ENCODE measurements around the gene TRIM5.
"Not testable (repeated sequence)": the region's sequence is repeated elsewhere in the genome, so short reads cannot be mapped to it uniquely, and the experiment has no call there.

Gene TRIM5

DNA sequence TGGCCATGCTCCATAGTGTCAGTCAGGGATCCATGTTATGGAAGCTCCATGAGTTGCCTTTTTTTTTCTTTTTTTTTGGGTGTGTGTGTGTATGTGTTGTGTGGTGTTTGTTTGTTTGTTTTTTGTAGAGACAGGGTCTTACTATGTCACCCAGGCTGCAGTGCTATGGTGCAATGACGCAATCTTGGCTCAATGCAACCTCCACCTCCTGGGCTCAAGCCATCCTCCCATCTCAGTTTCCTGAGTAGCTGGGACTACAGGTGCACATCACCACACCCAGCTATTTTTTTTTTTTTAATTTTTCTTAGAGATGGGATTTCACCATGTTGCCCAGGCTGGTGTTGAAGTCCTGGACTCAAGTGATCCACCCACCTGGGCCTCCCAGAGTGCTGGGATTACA, 3.6 kb upstream of the TRIM5 start:
- no peaks in the 10 kb centered on the region for H3K9me3 ChIP-seq (ENCODE audit: control insufficient read depth, insufficient read depth, low read depth, low read length)
- H3K27ac ChIP-seq (ENCODE audit: low read depth, low read length), result no peak overlapping the region
- peaks cover 22% of the 10 kb centered on the region for H3K4me1 ChIP-seq (ENCODE audit: control insufficient read depth, insufficient read depth, low read length)
- no peaks in the 10 kb centered on the region for H3K27me3 ChIP-seq (ENCODE audit: control insufficient read depth, insufficient read depth, low read length)
- H3K36me3 ChIP-seq (ENCODE audit: control insufficient read depth, insufficient read depth, low read length), result no peaks in the 10 kb centered on the region
- no peak overlapping the region for H3K9ac ChIP-seq (ENCODE audit: low read length)
- no peak overlapping the region for H3K4me3 ChIP-seq (ENCODE audit: low read depth, low read length)

DNA sequence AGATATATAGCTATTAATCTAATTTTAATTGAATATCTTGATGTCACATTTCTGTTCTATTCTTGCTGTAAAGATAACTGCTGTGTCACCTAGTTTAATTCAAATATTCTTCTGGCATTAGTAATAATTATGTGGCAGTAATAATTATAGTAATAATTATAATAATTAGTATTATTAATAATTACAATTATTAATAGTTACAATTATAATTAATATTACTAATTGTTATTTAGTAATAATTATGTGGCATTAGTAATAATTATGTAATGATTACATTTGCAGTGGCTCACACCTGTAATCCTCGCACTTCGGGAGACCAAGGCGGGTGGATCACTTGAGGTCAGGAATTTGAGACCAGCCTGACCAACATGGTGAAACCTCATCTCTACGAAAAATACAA, 1.6 kb upstream of the TRIM5 start:
- no peak overlapping the region for H3K27ac ChIP-seq (ENCODE audit: low read depth, low read length)
- H3K4me3 ChIP-seq (ENCODE audit: low read depth, low read length), result no peak overlapping the region
- H3K36me3 ChIP-seq (ENCODE audit: control insufficient read depth, insufficient read depth, low read length), result no peaks in the 10 kb centered on the region
- peaks cover 22% of the 10 kb centered on the region for H3K4me1 ChIP-seq (ENCODE audit: control insufficient read depth, insufficient read depth, low read length)
- no peaks in the 10 kb centered on the region for H3K27me3 ChIP-seq (ENCODE audit: control insufficient read depth, insufficient read depth, low read length)
- H3K9me3 ChIP-seq (ENCODE audit: control insufficient read depth, insufficient read depth, low read depth, low read length), result no peaks in the 10 kb centered on the region
- no peak overlapping the region for H3K9ac ChIP-seq (ENCODE audit: low read length)

DNA sequence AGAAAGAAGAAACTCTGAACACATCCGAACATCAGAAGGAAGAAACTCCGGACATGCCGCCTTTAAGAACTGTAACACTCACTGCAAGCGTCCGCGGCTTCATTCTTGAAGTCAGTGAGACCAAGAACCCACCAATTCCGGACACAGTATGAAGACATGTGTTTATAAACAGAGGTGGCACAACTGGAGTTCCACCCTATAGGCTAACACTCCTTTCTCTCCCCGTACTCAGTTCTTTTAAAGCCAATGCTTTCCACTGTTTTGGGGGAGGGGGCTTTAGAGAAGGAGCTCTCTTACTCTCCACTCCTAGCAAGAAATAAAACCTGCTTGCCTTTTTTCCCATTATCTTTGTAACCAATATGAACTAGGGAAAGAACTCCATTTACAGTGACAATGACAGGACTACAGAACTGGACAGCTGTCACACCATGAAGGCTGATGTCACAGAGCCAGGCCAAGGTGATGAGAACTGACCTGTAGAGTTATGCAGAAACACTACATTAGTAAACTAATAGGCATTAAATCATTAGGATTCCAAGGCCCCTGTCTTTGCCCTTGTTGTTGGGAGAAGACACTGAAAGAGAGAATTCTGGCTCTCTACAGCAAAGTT, 733 bp downstream of the TRIM5 start:
- H3K9ac ChIP-seq (ENCODE audit: low read length), result peak overlapping the region; percentile 80
- peak overlapping the region; percentile 60 for H3K4me3 ChIP-seq (ENCODE audit: low read depth, low read length)
- peaks cover 10% of the 10 kb centered on the region for H3K36me3 ChIP-seq (ENCODE audit: control insufficient read depth, insufficient read depth, low read length)
- H3K27ac ChIP-seq (ENCODE audit: low read depth, low read length), result peak overlapping the region; percentile 79
- H3K4me1 ChIP-seq (ENCODE audit: control insufficient read depth, insufficient read depth, low read length), result 0 out of 2 replicates have a peak, but pooled peaks cover 9% of the 10 kb centered on the region
- no peaks in the 10 kb centered on the region for H3K27me3 ChIP-seq (ENCODE audit: control insufficient read depth, insufficient read depth, low read length)
- H3K9me3 ChIP-seq (ENCODE audit: control insufficient read depth, insufficient read depth, low read depth, low read length), result no peaks in the 10 kb centered on the region

DNA sequence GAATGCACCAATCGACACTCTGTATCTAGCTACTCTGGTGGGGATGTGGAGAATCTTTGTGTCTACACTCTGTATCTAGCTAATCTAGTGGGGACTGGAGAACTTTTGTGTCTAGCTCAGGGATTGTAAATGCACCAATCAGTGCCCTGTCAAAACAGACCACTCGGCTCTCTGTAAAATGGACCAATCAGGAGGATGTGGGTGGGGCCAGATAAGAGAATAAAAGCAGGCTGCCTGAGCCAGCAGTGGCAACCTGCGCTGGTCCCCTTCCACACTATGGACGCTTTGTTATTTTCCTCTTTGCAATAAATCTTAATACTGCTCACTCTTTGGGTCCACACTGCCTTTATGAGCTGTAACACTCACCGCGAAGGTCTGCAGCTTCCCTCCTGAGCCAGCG, 1.3 kb downstream of the TRIM5 start:
- not testable (repeated sequence) for H3K4me1 ChIP-seq (ENCODE audit: control insufficient read depth, insufficient read depth, low read length); H3K27me3 ChIP-seq (ENCODE audit: control insufficient read depth, insufficient read depth, low read length); H3K9ac ChIP-seq (ENCODE audit: low read length); H3K4me3 ChIP-seq (ENCODE audit: low read depth, low read length); H3K27ac ChIP-seq (ENCODE audit: low read depth, low read length); H3K9me3 ChIP-seq (ENCODE audit: control insufficient read depth, insufficient read depth, low read depth, low read length)
- H3K36me3 ChIP-seq (ENCODE audit: control insufficient read depth, insufficient read depth, low read length), result peaks cover 16% of the 10 kb centered on the region

DNA sequence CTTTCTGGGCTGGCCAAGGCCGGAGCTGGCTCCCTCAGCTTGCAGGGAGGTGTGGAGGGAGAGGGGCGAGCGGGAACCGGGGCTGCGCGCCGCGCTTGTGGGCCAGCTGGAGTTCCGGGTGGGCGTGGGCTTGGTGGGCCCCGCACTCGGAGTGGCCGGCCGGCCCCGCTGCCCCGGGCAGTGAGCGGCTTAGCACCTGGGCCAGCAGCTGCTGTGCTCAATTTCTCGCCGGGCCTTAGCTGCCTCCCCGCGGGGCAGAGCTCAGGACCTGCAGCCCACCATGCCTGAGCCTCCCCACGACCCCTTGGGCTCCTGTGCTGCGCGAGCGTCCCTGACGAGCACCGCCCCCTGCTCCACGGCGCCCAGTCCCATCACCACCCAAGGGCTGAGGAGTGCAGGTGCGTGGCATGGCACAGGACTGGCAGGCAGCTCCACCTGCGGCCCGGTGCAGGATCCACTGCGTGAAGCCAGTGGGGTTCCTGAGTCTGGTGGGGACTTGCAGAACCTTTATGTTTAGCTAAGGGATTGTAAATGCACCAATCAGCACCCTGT, 1.9 kb downstream of the TRIM5 start:
- H3K9ac ChIP-seq (ENCODE audit: low read length); H3K4me3 ChIP-seq (ENCODE audit: low read depth, low read length); H3K27me3 ChIP-seq (ENCODE audit: control insufficient read depth, insufficient read depth, low read length); H3K9me3 ChIP-seq (ENCODE audit: control insufficient read depth, insufficient read depth, low read depth, low read length); H3K27ac ChIP-seq (ENCODE audit: low read depth, low read length); H3K4me1 ChIP-seq (ENCODE audit: control insufficient read depth, insufficient read depth, low read length): not testable (repeated sequence)
- peaks cover 22% of the 10 kb centered on the region for H3K36me3 ChIP-seq (ENCODE audit: control insufficient read depth, insufficient read depth, low read length)

DNA sequence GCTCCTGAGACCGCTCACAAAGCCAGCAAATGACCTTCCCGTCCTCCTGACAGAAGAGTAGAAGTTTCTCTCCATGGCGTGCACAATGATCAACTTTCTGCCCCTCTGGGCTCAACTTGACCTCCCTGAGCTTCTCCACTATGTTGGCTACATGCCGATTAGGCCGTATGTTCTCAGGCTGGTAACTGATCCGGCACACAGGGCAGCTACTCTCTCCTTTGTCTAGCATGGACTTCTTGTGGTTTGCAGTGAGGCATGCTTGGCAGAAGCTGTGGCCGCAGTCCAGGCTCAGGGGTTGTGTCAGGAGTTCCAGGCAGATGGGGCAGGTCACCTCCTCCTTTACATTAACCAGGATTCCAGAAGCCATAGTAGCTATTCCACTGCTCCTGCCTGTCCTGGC, 5.1 kb downstream of the TRIM5 start:
- no peak overlapping the region for H3K9ac ChIP-seq (ENCODE audit: low read length)
- H3K9me3 ChIP-seq (ENCODE audit: control insufficient read depth, insufficient read depth, low read depth, low read length), result no peaks in the 10 kb centered on the region
- H3K4me3 ChIP-seq (ENCODE audit: low read depth, low read length), result no peak overlapping the region
- H3K4me1 ChIP-seq (ENCODE audit: control insufficient read depth, insufficient read depth, low read length), result 0 out of 2 replicates have a peak, but pooled peaks cover 5% of the 10 kb centered on the region
- H3K27me3 ChIP-seq (ENCODE audit: control insufficient read depth, insufficient read depth, low read length), result no peaks in the 10 kb centered on the region
- H3K36me3 ChIP-seq (ENCODE audit: control insufficient read depth, insufficient read depth, low read length), result peaks cover 30% of the 10 kb centered on the region
- no peak overlapping the region for H3K27ac ChIP-seq (ENCODE audit: low read depth, low read length)

DNA sequence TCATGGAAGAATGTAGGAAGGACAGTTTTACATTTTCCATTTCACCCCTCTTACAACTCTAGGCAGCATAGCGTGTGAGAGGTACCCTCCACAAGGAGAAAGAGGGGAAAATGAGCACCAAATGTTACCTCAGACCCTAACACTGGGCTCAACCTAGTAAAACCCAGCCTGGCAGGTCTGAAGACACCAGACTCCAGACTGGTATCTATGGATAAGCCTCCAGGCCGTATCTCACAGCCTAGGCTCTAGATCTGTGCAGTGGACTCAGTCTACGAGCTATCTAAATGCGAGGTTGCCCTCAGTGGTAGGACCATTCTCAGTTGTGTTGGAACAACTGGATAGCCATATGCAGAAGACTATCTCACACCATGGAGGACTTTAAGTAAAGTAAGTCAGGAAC, 10.5 kb downstream of the TRIM5 start:
- no peaks in the 10 kb centered on the region for H3K27me3 ChIP-seq (ENCODE audit: control insufficient read depth, insufficient read depth, low read length)
- H3K9ac ChIP-seq (ENCODE audit: low read length), result no peak overlapping the region
- no peaks in the 10 kb centered on the region for H3K4me1 ChIP-seq (ENCODE audit: control insufficient read depth, insufficient read depth, low read length)
- no peak overlapping the region for H3K27ac ChIP-seq (ENCODE audit: low read depth, low read length)
- H3K36me3 ChIP-seq (ENCODE audit: control insufficient read depth, insufficient read depth, low read length), result peaks cover 38% of the 10 kb centered on the region
- no peak overlapping the region for H3K4me3 ChIP-seq (ENCODE audit: low read depth, low read length)
- H3K9me3 ChIP-seq (ENCODE audit: control insufficient read depth, insufficient read depth, low read depth, low read length), result no peaks in the 10 kb centered on the region

DNA sequence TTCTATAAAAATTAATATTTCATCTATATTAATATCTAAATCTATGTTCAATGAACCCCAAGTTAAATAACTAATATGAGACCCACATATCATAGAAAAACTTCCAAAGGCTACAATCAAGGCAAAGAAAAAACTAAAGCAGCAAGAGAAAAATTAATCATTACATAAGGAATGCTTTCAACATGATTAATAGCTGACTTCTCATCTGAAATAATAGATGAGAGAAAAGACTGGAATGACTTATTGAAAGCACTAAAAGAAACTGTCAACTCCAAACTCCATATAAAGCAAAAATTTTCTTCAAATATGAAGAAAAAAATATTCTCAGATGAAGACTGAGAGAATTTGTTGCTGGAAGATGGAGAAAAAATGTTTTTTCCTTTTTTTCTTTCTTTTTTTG, 13.0 kb downstream of the TRIM5 start:
- H3K4me1 ChIP-seq (ENCODE audit: control insufficient read depth, insufficient read depth, low read length), result no peaks in the 10 kb centered on the region
- no peaks in the 10 kb centered on the region for H3K27me3 ChIP-seq (ENCODE audit: control insufficient read depth, insufficient read depth, low read length)
- H3K9me3 ChIP-seq (ENCODE audit: control insufficient read depth, insufficient read depth, low read depth, low read length), result no peaks in the 10 kb centered on the region
- no peak overlapping the region for H3K27ac ChIP-seq (ENCODE audit: low read depth, low read length)
- H3K9ac ChIP-seq (ENCODE audit: low read length), result no peak overlapping the region
- H3K4me3 ChIP-seq (ENCODE audit: low read depth, low read length), result no peak overlapping the region
- H3K36me3 ChIP-seq (ENCODE audit: control insufficient read depth, insufficient read depth, low read length), result peaks cover 24% of the 10 kb centered on the region

DNA sequence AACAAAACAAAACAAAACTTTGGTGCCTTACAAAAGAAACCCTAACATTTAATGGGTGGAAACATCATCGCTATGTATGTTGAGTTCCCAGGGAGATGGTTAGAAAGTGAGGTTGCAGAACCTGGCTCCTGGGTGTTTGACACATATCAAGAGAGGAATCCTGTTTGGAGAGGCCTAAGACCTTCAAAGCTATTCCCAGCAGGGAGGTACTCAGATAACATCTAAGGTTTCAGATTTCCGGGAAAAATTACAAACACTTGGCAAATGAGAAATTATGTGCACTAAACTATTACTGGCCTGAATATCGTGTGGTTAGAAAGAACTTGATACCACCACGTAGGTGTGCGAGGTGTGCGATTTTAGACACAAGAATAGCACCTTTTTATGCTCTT, 18.5 kb downstream of the TRIM5 start:
- Histone ChIP-seq H3K36me3 (ENCODE audit: control insufficient read depth, insufficient read depth, low read length) (peaks cover 43% of the 10 kb centered on the region), H3K4me3 (ENCODE audit: low read depth, low read length) (no peak overlapping the region), H3K27me3 (ENCODE audit: control insufficient read depth, insufficient read depth, low read length) (no peaks in the 10 kb centered on the region), H3K9ac (ENCODE audit: low read length) (no peak overlapping the region), H3K27ac (ENCODE audit: low read depth, low read length) (no peak overlapping the region), H3K4me1 (ENCODE audit: control insufficient read depth, insufficient read depth, low read length) (no peaks in the 10 kb centered on the region), H3K9me3 (ENCODE audit: control insufficient read depth, insufficient read depth, low read depth, low read length) (no peaks in the 10 kb centered on the region)

DNA sequence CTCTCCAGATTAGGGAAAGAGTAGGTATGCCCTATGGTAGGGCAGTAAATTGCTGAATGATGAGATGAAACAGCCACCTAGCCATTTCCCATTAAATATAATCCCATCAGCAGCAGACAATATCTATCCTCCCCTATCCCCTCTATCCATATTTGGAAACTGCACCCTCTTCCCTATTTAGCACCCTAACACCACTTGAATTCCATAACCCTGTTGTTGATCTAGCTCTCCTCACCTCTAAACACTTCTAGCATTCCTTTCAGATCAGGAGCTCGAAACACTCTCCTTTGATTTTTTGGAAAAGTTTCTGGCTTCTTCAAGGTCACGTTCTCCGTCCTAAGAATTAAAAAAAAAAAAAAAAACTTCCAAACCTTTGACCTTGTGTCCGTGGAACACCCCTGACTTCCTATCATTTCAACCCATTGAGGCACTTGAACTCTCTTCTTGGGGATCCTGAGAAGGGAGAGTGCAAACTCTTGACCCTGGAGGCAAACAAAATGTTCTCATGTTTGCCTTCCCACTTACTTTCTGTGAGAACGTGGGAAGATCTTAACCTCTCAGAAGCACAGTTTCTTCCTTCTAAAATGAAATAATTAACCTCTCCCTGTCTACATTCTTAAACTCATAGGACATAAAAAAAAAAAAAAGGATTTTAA, 19.0 kb downstream of the TRIM5 start:
- peaks cover 42% of the 10 kb centered on the region for H3K36me3 ChIP-seq (ENCODE audit: control insufficient read depth, insufficient read depth, low read length)
- no peak overlapping the region for H3K27ac ChIP-seq (ENCODE audit: low read depth, low read length)

DNA sequence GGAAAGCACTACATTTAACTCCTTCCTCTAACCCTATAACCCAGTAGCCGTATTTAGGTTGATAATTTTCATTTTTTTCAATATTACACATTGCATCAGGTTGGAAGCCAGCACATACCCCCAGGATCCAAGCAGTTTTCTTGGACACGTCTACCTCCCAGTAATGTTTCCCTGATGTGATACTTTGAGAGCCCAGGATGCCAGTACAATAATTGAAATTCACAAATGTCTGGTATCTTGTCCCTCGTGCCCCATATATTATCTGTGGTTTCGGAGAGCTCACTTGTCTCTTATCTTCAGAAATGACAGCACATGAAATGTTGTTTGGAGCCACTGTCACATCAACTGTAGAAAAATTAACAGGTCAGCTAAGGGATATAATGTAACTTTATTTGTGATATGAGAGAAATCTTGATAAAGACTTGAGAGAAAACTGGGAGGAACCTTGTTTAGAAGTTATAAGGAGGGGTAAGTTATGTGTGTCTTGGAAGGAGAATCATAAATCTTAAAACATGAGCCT, 19.8 kb downstream of the TRIM5 start:
- H3K9ac ChIP-seq (ENCODE audit: low read length), result no peak overlapping the region
- H3K9me3 ChIP-seq (ENCODE audit: control insufficient read depth, insufficient read depth, low read depth, low read length), result no peaks in the 10 kb centered on the region
- H3K36me3 ChIP-seq (ENCODE audit: control insufficient read depth, insufficient read depth, low read length), result peaks cover 36% of the 10 kb centered on the region
- H3K27ac ChIP-seq (ENCODE audit: low read depth, low read length), result no peak overlapping the region
- no peaks in the 10 kb centered on the region for H3K4me1 ChIP-seq (ENCODE audit: control insufficient read depth, insufficient read depth, low read length)
- no peak overlapping the region for H3K4me3 ChIP-seq (ENCODE audit: low read depth, low read length)
- no peaks in the 10 kb centered on the region for H3K27me3 ChIP-seq (ENCODE audit: control insufficient read depth, insufficient read depth, low read length)

More for the DNA sequence above, 19.0 kb downstream of the TRIM5 start:
- Histone ChIP-seq H3K27me3 (ENCODE audit: control insufficient read depth, insufficient read depth, low read length) (no peaks in the 10 kb centered on the region), H3K4me1 (ENCODE audit: control insufficient read depth, insufficient read depth, low read length) (no peaks in the 10 kb centered on the region), H3K4me3 (ENCODE audit: low read depth, low read length) (no peak overlapping the region), H3K9ac (ENCODE audit: low read length) (no peak overlapping the region), H3K9me3 (ENCODE audit: control insufficient read depth, insufficient read depth, low read depth, low read length) (no peaks in the 10 kb centered on the region)
